GM12865 (cell line): ENCODE measurements around the gene ZNF774.
A peak's percentile ranks its signal among the peaks of the same experiment; 100 is the strongest.
"Not testable (repeated sequence)": the region's sequence is repeated elsewhere in the genome, so short reads cannot be mapped to it uniquely, and the experiment has no call there.

ENCODE experiments used
- DNase-seq: peaks from one replicate; pipeline ENCODE4 v3.0.0; 2010; ENCODE audit warnings: low read depth
- H3K4me3 ChIP-seq: 2 replicates; pipeline ENCODE4 v1.5.1; 2011; ENCODE audit warnings: mild to moderate bottlenecking, low read depth, low read length, control low read depth
- CTCF ChIP-seq: IDR thresholded peaks from 2 replicates; pipeline ENCODE4 v1.5.1; 2011; ENCODE audit warnings: low read length, control low read depth, low read depth, inconsistent platforms; ENCODE audit not compliant: insufficient read depth; ENCODE audit errors: missing control alignments

ZNF774 gene

DNA sequence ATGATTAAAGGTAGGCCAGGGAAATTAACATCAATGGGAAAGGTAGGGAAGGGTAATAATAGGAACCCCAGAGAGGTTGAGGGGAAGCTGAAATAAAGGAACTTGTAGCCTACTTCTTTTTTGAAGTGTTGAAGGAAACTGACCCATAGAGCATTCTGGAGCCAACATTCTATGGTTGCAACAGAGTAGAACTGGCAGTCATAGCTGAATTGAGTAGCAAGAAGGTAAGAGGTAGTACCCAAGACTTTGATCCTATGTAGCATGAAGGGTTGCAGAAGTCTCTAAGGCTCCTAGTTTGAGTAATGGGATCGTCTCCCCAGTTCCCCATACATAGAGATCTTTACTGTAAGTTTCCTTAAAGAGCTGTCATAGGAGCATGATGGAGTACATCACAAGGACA is 7.4 kb upstream of the ZNF774 start:
- no peak overlapping the region for H3K4me3 ChIP-seq
- DNase-seq: no peak
- TF ChIP-seq CTCF: no peak

GRCh38 chr15:90345857-90346256 is 6.2 kb upstream of the ZNF774 start:
- DNase-seq: no peak
- no peak for TF ChIP-seq CTCF
- H3K4me3 ChIP-seq: no peak overlapping the region

GRCh38 chr15:90347431-90348065 is 4.5 kb upstream of the ZNF774 start:
- H3K4me3 ChIP-seq, DNase-seq: not testable (repeated sequence)

GRCh38 chr15:90348456-90348855 is 3.6 kb upstream of the ZNF774 start:
- no peak for DNase-seq
- TF ChIP-seq CTCF: no peak
- no peak overlapping the region for H3K4me3 ChIP-seq

- DNase-seq: no peak
- TF ChIP-seq CTCF: no peak
- no peak overlapping the region for H3K4me3 ChIP-seq
These were observed 3.0 kb upstream of the ZNF774 start for GRCh38 chr15:90349072-90349471.

GRCh38 chr15:90349821-90350220 is 2.3 kb upstream of the ZNF774 start:
- DNase-seq: no peak
- no peak for TF ChIP-seq CTCF
- no peak overlapping the region for H3K4me3 ChIP-seq

DNA sequence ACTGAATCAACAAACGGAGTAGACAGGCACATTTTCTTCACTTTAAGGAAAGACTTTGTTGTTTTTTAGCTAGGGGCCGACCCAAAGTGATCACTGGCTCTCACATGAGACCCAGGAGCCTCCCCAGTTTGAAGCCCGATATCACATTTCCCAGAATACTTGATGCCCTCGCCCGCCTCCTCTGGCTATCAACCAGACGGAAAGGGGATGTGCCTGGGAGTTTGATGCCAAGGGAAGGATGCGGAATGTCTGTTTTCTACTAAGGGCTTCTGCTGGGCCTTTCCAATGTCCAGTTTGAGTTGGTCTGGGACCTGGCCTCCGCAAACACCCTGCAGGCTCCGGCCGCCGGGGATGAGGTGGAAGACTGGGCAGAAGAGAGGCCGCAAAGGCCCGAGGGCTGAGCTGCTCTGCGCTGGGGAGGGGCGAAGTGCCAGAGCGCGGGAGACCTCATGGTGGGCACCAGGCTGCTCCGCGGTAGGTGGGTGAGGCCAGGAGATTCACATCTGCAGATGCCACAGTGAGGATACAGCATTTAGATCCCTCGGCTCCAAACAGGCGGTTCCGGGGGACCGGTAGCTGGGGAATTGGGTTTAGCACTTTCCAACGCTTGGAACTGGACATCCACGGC is 491 bp upstream of the ZNF774 start:
- TF ChIP-seq CTCF: no peak
- no peak for DNase-seq
- H3K4me3 ChIP-seq: peak overlapping the region; percentile 95
